GM12891 (cell line): Measurements from ENCODE around the gene CNTN5.

Source experiments
- PAX5 ChIP-seq: IDR thresholded peaks from 2 replicates; pipeline ENCODE4 v1.6.1; 2011; ENCODE audit warnings: low read length, moderate library complexity, mild to moderate bottlenecking; ENCODE audit not compliant: insufficient read depth, severe bottlenecking
- POLR2A ChIP-seq: IDR thresholded peaks from 2 replicates; pipeline ENCODE4 v1.6.1; 2011; ENCODE audit warnings: low read depth, low read length, control low read depth
- POLR2AphosphoS5 ChIP-seq: IDR thresholded peaks from 2 replicates; pipeline ENCODE4 v1.6.1; 2011; ENCODE audit warnings: low read depth, low read length, control low read depth
- SPI1 ChIP-seq: IDR thresholded peaks from 2 replicates; pipeline ENCODE4 v1.6.1; 2011; ENCODE audit warnings: low read depth, low read length, control low read depth
- TAF1 ChIP-seq: IDR thresholded peaks from 2 replicates; pipeline ENCODE4 v1.6.1; 2011; ENCODE audit warnings: low read depth, low read length, control low read depth

DNA sequence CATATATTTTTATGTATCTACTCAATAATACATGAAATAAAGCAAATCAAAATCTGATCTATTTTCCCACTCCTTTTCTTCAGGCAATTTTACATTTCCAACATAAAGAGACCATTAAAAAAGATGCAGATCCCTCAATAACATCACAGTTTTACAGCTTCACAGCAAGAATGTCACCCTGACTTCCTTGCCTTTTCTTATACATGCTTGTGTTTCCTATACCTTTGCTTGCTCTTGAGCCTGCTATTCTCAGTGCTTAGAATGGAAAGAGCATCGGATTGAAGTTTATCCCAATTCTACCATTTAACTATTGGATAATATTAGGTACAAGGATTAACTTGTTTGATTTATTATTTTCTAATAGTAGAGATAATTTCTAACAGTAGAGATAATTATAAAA is 176.7 kb downstream of the CNTN5 start:
- TF ChIP-seq POLR2A (no peak), POLR2AphosphoS5 (no peak), SPI1 (no peak), TAF1 (no peak), PAX5 (no peak)
